ENCODE measurements around the gene LNX1.

DNA sequence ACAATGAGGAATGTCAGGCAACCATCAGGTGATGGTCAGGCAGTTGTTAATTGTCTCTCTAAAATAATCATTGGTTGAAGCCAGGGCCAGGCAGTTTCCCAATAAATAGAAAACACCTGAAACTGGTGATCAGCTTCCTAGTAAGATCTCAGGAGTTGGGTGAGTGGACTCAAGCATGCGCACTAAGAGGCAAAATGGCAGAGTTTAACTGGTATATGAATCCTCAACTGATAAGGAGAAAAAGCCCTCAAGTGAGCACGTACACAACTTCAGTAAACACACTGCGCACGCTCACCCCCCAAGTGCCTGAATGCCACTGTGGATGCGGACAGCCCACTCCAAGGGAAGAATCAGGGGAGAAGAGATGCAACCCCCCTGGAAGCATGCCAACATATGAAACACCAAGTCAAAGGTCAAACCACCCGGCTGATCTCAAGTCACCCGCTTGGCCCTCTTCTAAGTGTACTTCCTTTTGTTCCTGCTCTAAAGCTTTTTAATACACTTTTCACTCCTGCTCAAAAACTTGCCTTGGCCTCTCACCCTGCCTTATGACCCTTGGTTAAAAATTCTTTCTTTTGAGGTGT, 39.9 kb downstream of the LNX1 start:
- TF ChIP-seq POLR2A (IDR thresholded peaks at IDR 0.05) (no peak), CTCF (IDR thresholded peaks at IDR 0.05) (no peak)
